ENCODE measurements around the gene APOL2.

DNA sequence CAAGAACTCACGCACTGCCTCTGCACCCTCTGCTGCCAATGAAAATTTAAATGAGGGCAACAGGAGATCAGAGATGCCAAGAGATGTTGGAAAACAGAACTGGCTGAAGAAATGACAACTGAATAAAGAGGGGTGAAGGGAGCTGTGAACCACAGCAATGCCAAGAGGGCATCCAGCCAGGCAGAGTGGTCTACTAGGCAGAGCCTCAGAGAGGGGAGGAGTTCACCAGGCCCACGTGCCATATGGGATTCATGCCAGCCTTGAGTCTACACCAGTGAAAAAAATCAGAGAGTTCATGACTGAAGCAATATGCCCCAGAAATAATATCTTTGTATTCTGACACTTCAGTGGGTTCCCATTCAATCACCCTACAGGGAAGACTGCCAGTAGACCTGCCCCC lies 4.4 kb downstream of the APOL2 start:
- no peak for TF ChIP-seq POLR2AphosphoS5 (IDR thresholded peaks at IDR 0.05; ENCODE audit: insufficient read depth in 1 of 2, low read depth in 1 of 2)
- TF ChIP-seq, protein P1, sequence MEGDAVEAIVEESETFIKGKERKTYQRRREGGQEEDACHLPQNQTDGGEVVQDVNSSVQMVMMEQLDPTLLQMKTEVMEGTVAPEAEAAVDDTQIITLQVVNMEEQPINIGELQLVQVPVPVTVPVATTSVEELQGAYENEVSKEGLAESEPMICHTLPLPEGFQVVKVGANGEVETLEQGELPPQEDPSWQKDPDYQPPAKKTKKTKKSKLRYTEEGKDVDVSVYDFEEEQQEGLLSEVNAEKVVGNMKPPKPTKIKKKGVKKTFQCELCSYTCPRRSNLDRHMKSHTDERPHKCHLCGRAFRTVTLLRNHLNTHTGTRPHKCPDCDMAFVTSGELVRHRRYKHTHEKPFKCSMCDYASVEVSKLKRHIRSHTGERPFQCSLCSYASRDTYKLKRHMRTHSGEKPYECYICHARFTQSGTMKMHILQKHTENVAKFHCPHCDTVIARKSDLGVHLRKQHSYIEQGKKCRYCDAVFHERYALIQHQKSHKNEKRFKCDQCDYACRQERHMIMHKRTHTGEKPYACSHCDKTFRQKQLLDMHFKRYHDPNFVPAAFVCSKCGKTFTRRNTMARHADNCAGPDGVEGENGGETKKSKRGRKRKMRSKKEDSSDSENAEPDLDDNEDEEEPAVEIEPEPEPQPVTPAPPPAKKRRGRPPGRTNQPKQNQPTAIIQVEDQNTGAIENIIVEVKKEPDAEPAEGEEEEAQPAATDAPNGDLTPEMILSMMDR (IDR thresholded peaks at IDR 0.05) = no peak
- TF ChIP-seq POLR2A (IDR thresholded peaks at IDR 0.05) = no peak
